ENCODE data around the gene NECTIN1.

Gene NECTIN1

GRCh38 chr11:119591836-119592310 lies 137.1 kb downstream of the NECTIN1 start:
- Mint-ChIP-seq H3K36me3 (ENCODE audit: insufficient read depth) (no peaks in the 10 kb centered on the region), H3K4me1 (no peaks in the 10 kb centered on the region), H3K27me3 (peaks cover 49% of the 10 kb centered on the region), H3K27ac (ENCODE audit: low read depth) (no peak overlapping the region), H3K4me3 (no peak overlapping the region), H3K9me3 (no peaks in the 10 kb centered on the region)
- ATAC-seq (replicated peaks; ENCODE audit: extremely low read depth, poor library complexity, severe bottlenecking) (no peak), DNase-seq (ENCODE audit: low spot score in 2 of 2) (no peak)

- Mint-ChIP-seq H3K9me3 (no peaks in the 10 kb centered on the region), H3K4me1 (no peaks in the 10 kb centered on the region), H3K27ac (ENCODE audit: low read depth) (no peak overlapping the region), H3K36me3 (ENCODE audit: insufficient read depth) (no peaks in the 10 kb centered on the region), H3K27me3 (peaks cover 59% of the 10 kb centered on the region), H3K4me3 (no peak overlapping the region)
- ATAC-seq (replicated peaks; ENCODE audit: extremely low read depth, poor library complexity, severe bottlenecking) = no peak
- no peak for DNase-seq (ENCODE audit: low spot score in 2 of 2)
Observed at GRCh38 chr11:119590651-119591351, 138.2 kb downstream of the NECTIN1 start.

GRCh38 chr11:119589001-119589400 lies 140.0 kb downstream of the NECTIN1 start:
- ATAC-seq (replicated peaks; ENCODE audit: extremely low read depth, poor library complexity, severe bottlenecking) = no peak

More at GRCh38 chr11:119589001-119589400, 140.0 kb downstream of the NECTIN1 start:
- no peaks in the 10 kb centered on the region for H3K36me3 Mint-ChIP-seq (ENCODE audit: insufficient read depth)
- no peak overlapping the region for H3K27ac Mint-ChIP-seq (ENCODE audit: low read depth)
- no peaks in the 10 kb centered on the region for H3K4me1 Mint-ChIP-seq
- H3K4me3 Mint-ChIP-seq = no peak overlapping the region
- H3K9me3 Mint-ChIP-seq = no peaks in the 10 kb centered on the region
- peaks cover 60% of the 10 kb centered on the region for H3K27me3 Mint-ChIP-seq
- no peak for DNase-seq (ENCODE audit: low spot score in 2 of 2)

All from central memory CD8-positive, alpha-beta T cell (primary cell).